SIG-M5 treated with dmso at 0.1 percent for 504 hours (cell line): ENCODE results near the gene KLF16.

Source experiments
- DNase-seq: peaks from one replicate; lab custom pipeline; 2025; ENCODE audit not compliant: unreplicated experiment; lab: John Stamatoyannopoulos, UW

The KLF16 gene

GRCh38 chr19:1824252-1824622 is 39.1 kb downstream of the KLF16 start:
- no peak for DNase-seq

- DNase-seq, result no peak
These were observed 39.7 kb downstream of the KLF16 start for GRCh38 chr19:1823539-1824251.

GRCh38 chr19:1823020-1823419 is 40.4 kb downstream of the KLF16 start:
- no peak for DNase-seq

DNA sequence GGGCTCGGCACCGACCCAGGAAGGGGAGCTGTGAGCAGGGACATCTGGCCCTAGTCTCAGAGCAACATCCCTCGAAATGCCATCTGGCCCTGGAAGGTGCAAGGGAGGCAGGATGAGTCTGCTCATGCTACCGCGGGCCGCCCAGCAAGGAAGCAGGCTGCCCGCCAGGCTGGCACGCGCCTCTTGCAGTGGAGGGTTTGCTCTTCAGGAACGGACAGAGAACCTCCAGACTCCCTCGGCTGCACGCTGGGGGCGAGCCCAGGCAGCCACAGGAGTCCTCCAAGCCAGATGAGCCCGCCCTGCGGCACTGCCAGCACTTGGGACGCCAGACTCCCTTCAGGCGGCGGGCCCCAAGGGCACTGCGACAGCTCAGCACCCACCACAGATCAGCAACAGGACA is 41.2 kb downstream of the KLF16 start:
- DNase-seq, result no peak

DNA sequence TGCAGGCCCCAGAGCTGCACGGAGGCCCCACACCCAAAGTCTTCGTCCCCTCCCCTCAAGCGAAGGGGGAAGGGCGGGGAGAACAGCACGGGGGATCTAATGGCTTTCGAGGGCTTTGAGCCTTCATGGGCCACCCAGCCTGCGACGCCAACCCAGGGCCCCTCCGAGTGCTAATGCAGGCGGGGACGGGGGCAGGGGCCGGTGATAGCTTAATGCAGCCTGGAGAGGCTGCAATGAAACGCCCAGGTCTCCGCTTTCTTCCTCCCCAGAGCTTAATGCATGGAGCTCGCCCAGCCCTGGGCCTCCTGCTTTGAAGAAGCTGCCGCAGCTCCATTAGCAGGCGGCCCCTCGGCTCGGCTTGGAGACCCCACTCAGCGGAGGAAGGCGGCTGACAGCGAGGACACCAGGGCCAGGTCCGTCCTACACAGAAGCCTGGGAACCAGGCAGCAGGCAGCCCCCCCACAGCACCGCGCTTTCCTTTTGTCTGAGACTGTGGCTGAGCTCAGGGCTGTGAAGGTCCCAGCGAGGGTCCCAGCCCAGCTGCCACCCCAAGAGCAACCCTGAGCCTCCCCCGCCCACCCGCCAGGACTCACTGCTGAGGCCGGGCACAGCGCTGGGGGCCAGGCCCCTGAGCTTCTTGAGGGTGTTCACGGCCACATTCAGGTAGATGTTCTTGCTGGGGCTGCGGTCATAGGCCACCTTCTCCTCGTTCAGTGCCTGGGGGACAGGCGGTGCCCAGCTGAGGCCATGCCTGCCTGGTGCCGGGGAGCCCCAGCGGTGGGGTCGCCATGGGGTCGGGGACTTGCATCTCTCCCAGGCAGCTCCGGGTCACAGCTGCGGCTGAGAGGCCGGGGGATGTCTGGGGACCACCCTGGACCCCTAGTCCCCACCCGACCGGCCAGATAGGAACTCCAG is 43.8 kb downstream of the KLF16 start:
- DNase-seq, result no peak

GRCh38 chr19:1818549-1819195 is 44.7 kb downstream of the KLF16 start:
- no peak for DNase-seq

DNA sequence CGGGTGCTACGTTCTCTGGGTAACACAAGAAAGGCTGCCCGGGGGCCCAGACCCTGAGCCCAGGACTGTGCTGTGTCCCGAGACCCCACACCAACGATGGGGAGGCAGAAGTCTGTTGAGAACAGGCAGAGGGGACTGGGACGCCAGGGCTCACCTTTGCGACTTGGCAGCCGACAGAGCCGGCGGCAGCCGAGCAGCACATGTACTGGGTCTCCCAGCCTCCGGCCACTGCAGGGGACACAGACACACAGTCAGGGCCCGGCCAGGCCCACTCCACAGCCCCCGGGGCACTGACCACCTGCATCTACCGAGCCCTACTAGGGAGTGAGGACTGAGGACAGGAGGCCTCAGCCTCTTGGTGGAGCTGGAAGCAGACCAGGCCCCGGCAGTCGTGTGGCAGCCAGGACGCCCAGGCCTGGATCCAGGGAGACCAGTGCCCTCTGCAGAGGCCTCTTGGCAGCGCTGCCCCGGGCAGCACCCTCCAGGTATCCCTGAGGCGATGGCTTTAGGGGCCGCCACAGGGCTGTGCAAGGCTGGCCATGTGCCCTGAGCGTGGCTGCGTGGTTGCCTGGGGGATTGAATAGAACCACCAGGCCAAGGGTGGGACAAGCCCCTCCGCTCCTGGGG is 45.7 kb downstream of the KLF16 start:
- DNase-seq, result no peak

DNA sequence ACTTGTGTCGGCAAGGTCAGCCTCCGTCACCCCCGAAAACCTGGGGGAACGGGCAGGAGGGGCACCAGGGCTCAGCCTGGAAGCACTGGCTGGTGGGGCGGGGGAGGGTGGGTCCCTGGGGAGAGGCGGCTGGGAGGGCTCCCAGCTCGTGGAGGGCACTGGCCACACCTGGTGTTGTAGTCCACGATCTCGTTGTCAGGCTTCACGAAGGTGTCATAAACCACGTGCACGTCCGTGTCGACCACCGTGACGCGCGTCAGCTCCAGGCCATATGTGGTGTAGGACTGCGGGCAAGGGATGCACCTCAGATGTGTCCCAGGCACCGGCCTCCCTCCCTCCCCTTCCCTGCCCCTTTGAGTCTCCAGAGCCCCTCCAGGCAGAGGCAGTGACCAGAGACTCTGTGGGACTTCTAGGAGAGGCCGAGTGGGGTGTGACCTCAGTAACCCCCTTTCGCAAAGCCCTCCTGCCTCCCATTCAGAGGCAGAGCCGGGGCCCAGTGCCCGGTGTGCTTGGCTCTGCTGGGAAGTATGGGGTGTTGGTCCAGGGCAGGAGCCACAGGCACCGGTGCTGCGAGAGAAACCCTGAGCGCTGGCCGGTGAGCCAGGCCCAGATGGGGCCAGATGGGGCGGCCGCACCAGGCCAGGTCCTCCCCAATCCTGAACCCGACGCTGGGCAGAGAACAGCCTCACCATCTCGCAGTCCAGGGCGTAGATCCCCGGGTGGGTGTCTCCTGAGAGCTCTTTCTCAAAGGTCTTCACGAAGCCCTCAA is 46.7 kb downstream of the KLF16 start:
- no peak for DNase-seq

DNA sequence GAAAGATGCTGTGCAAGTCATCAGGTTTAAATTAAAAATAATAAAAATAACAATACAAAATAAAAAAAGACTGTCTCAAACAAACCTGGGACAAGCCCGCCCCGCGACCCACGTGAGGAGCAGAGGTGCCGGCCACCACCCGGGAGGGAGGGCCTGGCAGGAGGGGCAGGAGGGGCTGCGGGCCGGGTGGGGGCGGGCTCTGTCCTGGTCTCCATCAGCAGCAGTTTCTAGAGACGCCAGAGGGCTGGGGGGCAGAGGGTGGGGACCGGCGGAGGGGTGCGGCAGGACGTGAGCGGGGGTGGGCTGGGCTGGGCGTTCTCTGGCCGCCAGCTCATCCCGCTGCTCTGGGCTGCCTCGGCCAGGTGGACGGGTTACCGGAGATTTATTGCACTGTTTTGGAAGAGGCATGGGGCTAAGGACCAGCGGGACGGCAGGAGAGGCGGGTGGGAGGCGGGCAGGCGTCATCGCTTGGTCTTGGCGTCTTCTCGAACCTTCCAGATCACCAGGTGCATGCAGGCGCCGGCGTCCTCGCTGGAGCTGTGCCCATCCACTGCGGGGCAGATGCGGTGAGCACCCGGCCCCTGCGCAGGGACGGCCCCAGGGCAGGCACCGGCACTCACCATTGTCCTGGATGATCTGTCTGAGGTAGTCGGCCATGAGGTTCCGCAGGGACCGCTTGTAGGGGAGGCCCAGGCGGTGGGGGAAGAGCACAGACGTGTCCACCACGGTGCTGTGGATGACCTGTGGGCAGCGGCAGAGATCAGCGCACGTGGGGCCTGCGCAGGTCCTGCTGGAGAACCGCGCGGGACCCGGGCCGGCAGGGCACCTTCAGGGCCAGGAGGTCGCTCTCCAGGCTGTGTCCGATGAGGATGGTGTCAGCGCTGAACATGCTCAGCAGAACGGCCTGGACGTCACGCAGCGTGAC is 47.5 kb downstream of the KLF16 start:
- no peak for DNase-seq

- DNase-seq, result no peak
These were observed 48.4 kb downstream of the KLF16 start for GRCh38 chr19:1814833-1815604.

DNA sequence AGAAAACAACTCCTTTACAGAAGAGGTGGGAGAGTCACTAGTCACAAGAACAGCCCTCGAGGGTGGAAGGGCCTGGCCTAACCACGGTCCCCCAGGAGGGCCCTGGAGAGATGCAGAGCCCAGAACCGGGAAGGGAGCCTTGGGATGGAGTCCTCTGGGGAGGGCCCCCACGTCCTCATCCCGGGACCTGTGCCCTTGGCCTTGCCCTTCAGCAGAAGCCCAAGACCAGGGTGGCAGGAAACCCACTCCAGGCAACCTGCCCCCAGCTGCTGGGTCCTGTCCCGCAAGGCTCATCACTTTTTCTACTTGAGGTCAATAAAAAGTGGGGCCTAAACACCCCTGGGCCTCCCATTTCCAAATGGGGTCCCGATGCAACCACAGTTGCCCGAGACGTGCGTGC is 49.0 kb downstream of the KLF16 start:
- no peak for DNase-seq

DNA sequence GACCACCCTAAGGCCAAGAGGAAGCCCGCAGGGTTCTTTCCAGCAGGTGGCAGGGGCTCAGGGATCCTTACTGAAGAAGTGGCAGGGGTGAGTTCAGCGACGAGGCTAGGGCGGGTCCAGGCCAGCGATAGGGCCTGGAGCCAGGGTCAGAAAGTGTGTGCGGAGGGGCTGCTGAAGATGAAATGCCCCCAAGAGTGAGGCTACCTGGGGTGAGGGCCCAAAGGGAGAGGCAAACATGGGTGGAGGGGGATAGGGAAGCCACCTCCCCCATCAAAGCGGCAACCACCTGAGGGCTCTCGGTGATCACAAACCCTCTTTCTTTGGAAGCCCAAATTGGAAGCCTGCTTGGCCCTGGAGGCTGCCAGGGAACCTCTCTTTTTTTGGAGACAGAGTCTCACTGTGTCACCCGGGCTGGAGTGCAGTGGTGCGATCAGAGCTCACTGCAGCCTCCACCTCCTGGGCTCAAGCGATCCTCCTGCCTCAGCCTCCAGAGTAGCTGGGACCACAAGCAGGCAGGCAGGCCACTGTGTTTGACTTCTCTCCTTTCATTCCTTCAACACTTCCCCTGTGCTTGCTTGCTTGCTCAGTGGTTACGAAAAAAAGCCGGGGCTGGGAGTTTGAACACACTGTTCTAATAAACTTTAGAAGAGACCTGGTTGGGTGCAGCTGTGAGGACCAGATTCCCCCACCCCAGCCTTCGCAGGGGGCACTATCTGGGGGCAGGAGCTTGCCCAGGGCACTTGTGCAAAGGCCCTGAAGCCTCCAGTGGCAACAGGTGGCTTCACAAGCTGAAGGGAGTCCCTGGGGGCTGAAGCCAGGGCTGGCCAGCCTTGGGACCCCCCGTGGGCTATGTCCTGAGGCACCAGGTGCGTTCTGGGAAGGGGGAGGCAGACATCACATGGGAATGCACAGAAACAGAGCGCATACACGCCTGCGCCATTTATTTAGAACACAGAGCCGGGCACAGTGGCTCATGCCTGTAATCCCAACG is 49.9 kb downstream of the KLF16 start:
- no peak for DNase-seq

- DNase-seq, result peak; percentile 95
These were observed 50.8 kb downstream of the KLF16 start for GRCh38 chr19:1812426-1813191.

DNA sequence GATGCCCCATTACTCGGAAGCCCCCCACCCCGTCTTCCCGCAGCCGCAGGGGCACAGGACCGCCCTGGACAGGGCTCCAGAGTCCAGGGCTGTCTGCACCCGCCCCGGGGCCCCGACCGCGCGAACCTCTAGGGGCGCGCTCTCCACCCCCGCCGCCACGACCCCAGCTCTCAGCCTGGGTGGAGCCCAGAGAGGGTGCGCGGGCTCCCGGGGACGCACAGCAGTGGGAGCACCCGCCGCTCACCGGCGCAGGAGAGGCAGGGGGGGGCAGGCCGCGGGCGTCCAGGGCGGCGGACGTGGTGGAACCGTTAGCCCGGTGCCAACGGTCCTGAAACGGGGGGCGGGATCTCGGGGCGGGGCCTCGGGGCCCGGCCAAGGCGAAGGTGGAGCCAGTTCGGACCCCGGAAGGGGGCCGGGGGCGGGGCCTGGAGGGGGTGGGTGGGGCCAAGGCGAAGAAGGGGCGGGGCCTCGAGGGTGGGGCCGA is 51.4 kb downstream of the KLF16 start, which contains the start of gene ATP8B3:
Gene ATP8B3, minus strand, starts transcription at position 335 of the 484 bp plus-strand sequence. CDS start 540 bp downstream, outside the sequence.
- peak; percentile 28 for DNase-seq

DNA sequence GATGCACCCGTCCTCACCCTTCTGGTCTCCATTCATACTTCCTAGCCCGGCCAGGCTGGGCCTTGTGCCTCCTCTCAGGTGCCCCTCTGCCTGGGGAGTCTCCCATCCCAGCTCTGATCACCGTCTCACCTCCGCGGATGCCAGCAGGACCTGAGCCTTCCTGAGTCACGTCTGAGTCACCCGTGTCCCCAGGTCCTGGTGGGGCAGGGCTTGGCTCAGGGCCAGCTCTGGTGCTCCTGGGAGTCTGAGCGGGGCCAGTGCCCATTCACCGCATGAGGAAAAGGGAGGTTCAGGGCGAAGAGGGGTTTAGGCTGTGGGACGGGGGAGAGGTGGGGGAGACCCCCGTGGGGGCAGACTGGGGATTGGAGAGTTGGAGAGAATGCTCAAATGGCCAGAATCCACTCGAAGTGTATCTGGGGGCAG is 51.9 kb downstream of the KLF16 start:
- DNase-seq, result peak; percentile 13

DNA sequence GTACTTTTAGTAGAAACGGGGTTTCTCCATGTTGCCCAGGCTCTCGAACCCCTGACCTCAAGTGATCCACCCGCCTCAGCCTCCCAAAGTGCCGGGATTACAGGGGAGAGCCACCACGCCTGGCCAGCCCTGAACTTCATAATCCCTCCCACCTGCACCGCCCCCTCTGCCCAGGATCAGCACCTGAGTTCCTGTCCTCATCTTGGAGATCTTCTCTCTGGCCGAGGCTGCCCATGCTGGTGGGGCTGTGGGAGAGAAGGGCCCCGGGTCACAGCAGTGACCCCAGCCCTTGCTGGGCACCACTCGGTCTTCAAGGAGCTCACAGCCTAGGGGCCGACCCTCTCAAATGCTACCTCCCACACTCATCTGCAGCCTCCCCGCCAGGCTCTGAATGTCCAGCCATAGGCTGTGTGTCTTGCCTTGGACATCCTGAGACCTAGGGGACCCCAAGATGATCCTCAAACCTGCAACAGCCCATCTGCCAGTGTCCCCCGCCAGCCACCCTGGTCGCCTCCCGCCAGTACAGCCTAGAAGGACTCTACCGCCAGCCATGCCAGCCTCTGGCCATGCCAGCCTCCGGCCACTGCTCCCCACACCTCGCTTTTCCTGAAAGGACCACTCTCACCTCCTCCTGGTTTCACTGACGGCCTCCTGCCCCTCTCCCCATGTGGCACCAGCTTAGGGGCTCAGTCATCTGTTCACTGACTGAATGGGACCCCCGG is 52.8 kb downstream of the KLF16 start:
- no peak for DNase-seq
